Measurements from ENCODE around the gene KLHL18.

DNA sequence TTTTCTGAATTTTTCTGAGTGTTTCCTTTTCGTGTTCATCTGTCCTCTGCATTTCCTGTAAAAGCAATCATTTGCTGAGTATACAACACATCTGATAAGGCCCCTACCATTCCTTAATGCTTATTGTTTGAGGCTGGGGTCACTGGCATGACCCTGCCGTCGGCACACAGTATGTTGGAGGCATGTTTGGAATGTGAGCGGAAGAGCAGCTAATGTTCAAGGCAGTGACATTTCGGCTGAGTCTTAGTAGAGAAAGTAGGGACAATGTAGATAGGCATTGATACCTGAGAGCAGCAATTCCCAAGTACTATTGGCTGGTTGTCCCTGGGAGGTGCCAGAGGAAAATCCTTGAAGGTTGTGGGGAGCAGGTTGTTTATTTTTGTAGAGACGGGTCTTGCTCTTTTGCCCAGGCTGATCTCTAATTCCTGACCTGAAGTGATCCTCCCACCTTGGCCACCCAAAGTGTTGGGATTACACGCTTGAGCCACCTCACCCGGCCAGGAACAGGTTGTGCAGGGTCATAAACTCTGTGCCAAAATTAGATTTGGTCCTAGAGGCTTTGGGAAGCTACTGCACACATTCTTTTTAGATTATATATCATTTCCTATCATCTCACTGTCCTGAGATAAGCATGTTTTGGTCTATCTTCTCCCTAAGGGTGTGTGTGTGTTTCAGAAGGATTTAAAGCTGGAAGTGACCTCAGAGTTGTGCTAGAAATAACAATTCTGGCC, 111.6 kb downstream of the KLHL18 start:
- TF ChIP-seq, protein P1, sequence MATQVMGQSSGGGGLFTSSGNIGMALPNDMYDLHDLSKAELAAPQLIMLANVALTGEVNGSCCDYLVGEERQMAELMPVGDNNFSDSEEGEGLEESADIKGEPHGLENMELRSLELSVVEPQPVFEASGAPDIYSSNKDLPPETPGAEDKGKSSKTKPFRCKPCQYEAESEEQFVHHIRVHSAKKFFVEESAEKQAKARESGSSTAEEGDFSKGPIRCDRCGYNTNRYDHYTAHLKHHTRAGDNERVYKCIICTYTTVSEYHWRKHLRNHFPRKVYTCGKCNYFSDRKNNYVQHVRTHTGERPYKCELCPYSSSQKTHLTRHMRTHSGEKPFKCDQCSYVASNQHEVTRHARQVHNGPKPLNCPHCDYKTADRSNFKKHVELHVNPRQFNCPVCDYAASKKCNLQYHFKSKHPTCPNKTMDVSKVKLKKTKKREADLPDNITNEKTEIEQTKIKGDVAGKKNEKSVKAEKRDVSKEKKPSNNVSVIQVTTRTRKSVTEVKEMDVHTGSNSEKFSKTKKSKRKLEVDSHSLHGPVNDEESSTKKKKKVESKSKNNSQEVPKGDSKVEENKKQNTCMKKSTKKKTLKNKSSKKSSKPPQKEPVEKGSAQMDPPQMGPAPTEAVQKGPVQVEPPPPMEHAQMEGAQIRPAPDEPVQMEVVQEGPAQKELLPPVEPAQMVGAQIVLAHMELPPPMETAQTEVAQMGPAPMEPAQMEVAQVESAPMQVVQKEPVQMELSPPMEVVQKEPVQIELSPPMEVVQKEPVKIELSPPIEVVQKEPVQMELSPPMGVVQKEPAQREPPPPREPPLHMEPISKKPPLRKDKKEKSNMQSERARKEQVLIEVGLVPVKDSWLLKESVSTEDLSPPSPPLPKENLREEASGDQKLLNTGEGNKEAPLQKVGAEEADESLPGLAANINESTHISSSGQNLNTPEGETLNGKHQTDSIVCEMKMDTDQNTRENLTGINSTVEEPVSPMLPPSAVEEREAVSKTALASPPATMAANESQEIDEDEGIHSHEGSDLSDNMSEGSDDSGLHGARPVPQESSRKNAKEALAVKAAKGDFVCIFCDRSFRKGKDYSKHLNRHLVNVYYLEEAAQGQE (IDR thresholded peaks at IDR 0.05; ENCODE audit: low read depth): no peak
- TF ChIP-seq CEBPB (IDR thresholded peaks at IDR 0.05) (0 out of 2 replicates have a peak, but pooled peaks have one; percentile 1), EP300 (IDR thresholded peaks at IDR 0.05; ENCODE audit: borderline replicate concordance) (peak; percentile 68), FOXM1 (IDR thresholded peaks at IDR 0.05; ENCODE audit: borderline replicate concordance, low read depth) (peak; percentile 40; the same call in 1 of the 2 replicates)

Measured in Ishikawa (cell line).